HL-60/S4 treated with phorbol 12-myristate 13-acetate at 8.2 ng/mL for 4 days and 3 days (cell line): ENCODE data around the gene MKKS.

ENCODE experiments used
- in situ Hi-C: fragments of 300-500 bp; cut with MboI; formaldehyde crosslinking; loops from 2 replicates; pipeline ENCODE4 v1.15.0; 2022; ENCODE audit warnings: low sequenced_read_pairs

Gene MKKS

GRCh38 chr20:10454151-10454750 is 20.2 kb upstream of the MKKS start:
- in situ Hi-C loops, result loop anchor here (25.0 kb wide), 1 partner anchor 183 kb away; no protein-coding TSS in a partner anchor

DNA sequence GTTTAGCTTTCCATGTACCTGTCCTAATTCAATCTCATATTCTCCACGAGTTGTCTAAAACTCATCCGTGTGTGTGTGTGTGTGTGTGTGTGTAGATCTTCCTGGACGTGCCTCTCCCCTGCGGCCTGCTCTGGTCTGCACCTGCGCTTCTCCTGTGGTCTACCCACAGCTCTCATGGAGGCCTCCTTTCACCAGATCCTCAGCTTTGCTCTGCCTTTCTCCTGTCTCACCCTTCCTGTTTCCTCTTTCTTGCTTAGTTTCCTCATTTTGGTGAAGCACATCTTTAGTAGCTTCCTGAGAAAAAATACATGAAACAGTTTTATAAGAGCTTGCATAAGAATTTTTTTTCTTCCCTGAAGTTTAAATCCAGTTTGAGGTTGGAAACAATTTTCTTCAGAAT is 19.2 kb upstream of the MKKS start:
- in situ Hi-C loops, result loop anchor here (25.0 kb wide), 1 partner anchor 184 kb away; no protein-coding TSS in a partner anchor

GRCh38 chr20:10449270-10449669 is 15.2 kb upstream of the MKKS start:
- in situ Hi-C loops, result no loop called here

- in situ Hi-C loops, result no loop called here
Measured at GRCh38 chr20:10448270-10449156, 14.5 kb upstream of the MKKS start.

DNA sequence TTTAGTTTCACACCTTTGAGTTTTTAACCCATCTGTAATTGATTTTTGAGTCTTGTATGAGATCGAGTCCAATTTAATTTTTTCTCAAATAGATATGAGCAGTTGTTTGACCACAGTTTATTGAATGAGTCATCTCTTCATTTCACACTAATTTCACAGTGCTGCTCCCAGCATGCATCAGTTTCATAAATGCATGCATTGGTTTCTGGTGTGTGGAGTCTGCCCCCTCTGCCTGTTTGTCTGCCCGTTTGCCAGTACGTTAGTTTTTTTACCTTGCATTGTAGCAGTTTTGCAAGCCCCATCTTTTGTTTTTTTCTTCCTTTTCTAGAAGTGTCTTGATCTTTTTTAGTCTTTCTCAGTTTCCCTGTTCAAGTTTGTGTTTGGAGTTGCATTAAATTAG is 13.0 kb upstream of the MKKS start:
- in situ Hi-C loops, result no loop called here

DNA sequence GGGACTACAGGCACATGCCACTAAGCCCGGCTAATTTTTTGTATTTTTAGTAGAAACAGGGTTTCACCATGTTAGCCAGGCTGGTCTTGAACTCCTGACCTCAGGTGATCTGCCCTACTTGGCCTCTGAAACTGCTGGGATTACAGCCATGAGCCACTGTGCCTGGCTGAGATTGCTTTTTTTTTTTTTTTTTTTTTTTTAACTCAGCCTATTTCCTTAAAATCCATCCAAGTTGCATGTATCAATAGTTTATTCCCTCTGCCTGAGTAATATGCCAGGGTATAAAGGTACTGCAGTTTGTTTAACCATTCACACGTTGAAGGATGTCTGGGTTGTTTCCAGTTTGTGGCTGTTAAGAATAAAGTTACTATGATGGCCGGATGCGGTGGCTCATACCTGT is 11.7 kb upstream of the MKKS start:
- in situ Hi-C loops, result no loop called here

GRCh38 chr20:10443936-10444335 is 9.9 kb upstream of the MKKS start:
- in situ Hi-C loops, result no loop called here

GRCh38 chr20:10438217-10438616 is 4.2 kb upstream of the MKKS start:
- in situ Hi-C loops, result no loop called here

- in situ Hi-C loops, result no loop called here
Measured at GRCh38 chr20:10436053-10436699, 2.2 kb upstream of the MKKS start.

DNA sequence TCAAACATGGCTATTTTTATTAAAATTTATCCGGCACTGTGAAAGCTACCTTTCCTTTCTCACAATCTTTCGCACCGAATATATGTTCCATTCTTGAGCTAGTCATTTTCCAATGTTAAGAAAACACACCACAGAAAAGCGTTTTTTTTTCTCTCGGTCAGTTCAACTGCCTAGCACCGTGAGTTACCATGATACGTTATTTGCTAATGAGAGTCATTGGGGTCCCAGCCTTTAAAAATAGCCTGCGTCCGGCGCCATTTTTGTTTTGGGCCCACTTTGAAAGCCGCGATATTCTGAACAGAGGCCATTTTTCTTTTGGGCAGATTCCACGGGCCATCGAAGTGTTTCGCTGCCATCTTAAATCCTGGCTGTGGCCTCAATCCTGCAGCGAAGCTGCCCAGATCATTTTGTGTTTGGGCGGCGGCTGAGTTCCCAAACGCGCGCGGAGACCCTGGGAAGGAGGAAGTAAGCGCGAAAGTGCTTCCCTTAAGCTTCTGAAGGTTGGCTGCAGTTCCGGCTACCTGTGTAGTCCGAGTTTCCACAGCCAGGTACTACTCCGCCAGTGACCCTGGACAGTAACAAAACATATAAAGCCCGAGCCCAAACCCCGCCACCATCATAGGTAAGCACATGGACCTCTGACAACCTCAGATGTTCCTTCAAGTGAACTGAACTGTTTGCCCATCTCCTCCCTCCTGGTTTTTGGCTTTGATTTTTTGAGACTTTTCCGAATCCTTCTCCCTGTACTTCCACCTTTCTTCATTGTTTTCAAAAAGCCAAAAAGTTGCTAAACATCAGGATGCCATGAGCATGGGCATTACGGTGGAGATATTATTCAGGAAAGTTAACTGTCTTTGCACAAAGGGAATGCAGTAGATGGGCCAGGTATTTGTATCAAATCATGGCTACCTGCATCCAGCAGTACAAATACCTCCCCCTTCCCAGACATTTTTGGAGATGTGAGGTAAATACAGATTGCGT is 1.1 kb upstream of the MKKS start, which contains the start of gene SLX4IP:
TSS of gene SLX4IP (plus strand) at position 474 of the 981 bp plus-strand sequence. CDS start 22,900 bp downstream, outside the sequence.
- in situ Hi-C loops, result no loop called here

DNA sequence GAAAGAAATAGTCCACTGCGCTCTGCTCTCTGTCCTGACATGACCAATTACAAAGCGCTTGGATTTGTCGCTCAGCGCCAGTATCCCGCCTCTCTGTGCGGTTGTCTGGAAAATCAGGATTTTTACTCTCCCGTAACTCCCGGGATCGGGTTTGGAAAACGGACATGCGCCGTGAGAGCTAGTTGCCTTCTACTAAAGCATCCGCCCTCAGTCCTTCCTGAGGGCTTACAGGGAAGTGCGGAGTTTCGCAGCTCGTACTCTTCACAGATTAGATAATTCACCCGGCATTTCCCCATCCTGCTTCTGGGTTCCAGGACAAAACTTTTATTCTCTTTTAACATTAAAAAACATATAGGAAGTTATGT is 427 bp upstream of the MKKS start:
- in situ Hi-C loops, result no loop called here

DNA sequence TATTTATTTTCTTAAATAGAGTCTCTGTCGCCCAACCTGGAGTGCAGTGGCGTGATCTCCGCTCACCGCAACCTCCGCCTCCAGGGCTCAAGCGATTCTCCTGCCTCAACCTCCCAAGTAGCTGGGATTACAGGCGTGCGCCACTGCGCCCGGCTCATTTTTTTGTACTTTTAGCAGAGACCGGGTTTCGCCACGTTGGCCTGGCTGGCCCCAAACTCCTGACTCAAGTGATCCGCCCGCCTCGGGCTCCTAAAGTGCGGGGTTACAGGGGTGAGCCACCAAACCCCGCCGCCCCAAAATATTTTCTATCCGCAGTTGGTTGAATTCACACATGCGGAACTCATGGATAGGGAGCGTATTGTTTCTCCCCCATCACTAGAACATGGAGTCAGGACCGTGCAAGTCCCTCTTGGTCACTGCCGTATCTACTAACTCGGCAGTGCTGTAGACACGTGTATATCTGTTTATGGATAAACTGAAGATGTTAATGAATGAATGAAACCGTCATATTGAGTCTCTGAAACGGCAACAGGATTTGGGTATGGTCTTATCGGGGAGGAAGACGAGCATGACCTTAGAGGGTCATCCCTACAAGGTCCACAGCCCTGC is 904 bp downstream of the MKKS start:
- in situ Hi-C loops, result no loop called here

GRCh38 chr20:10432079-10432478 is 1.9 kb downstream of the MKKS start:
- in situ Hi-C loops, result no loop called here

DNA sequence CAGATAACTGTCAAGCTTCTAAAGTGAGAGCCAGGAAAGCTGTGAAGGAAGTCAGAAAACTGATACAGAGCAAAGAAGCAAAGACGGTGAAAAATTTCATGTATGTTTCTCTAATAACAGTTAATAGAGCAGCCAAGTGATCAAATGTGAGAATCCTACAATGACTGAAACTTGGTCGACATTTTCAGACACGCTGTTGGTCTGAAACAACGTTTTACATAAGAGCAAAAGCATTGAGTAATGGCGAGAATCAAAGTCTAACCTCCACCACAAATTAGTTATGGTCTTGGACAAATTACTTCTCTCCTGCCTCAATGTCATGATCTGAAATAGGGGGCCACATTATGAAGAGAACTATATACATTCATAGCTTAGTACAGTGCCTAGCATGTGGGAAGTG is 3.3 kb downstream of the MKKS start:
- in situ Hi-C loops, result no loop called here

DNA sequence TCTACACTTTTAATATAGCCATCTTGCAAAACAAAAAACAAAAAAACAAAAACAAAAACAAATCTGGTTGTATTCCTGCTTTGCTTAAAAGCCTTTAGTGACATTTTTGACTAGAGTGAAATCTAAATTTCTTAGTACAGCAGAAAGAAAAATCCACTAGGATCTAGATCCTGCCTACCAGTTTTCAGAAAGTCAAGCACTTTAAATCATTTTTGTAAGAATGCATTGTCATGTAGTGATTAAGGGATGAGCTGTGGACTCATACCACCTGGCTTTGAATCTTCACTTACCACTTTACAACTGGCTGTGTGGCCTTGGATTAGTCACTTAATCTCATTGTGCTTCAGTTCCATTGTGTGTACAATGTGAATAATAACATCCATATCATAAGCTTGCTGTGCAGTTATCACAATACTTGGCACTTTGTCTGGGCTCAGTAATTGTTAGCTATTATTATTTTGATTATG is 4.0 kb downstream of the MKKS start:
- in situ Hi-C loops, result no loop called here

DNA sequence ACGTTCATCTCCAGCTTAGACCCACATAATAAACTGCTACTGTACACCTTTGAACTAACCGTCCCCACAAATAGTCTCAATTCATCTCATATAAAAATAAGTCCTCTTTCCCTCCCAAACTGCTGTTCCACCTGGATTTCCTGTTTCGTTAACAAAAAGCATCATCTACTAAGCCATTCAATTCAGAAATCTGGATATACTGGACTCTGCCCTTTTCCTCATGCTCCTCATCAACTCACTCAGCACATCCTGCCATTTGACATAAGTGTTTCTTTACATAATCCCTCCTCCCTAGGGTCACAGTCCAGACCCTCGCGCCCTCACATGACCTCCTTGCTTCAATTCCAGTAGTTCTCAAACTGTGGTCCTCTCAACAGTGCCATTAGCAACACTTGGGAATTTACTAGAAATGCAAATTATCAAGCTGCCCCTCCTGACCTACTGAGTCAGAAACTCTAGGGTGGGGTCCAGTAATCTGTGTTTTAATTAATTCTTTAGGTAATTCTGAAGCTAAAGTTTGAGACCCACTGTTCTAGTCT is 4.5 kb downstream of the MKKS start:
- in situ Hi-C loops, result no loop called here

- in situ Hi-C loops, result no loop called here
Measured at GRCh38 chr20:10428008-10428407, 6.0 kb downstream of the MKKS start.

DNA sequence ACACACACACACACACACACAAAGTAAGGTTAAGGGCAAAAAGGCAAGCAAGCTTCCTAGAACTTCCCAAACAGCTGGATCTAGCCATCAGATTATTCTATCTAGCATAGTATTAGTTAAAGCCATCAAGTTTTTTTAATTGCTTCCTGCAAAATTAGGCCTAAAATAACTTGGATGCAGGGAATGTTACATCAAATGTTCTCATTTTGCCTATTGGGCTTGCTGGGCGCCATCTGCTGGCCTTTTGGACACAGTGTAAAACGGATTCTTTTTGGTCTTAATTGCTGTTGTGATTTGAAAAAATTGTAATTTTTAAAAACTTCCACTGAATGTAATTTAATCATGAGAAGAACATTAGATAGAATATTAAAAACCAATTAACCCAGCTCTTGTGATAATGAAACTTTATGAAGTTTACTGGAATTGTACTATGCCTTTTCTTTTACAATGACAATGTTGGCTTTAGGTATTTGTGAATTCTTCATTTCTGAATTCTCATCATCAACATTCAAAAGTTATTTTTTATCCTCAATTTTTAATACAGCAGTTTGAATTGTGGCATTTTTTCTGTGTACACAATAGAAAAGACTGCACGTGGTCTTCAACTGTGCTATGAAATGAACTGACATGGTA is 6.8 kb downstream of the MKKS start:
- in situ Hi-C loops, result no loop called here

DNA sequence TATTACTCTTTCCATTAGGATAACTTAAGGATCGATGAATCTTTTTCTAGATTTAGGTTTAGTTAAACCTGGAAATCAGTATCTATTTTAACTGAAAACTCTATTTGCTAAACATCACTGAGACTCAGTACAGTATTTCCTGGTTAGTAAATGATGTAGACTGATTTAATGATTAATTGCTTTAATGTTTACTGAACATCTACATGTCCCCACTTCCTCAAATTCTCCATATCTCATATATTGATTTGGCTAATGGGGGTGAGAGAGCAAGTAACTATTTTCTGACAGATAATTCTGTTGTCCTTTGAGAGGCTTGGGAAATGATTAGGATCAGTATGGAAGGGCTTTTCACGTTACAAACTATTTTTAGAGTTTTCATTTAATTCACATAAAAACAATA is 10.3 kb downstream of the MKKS start:
- in situ Hi-C loops, result no loop called here
